Measurements from ENCODE around the gene DDX23.

DNA sequence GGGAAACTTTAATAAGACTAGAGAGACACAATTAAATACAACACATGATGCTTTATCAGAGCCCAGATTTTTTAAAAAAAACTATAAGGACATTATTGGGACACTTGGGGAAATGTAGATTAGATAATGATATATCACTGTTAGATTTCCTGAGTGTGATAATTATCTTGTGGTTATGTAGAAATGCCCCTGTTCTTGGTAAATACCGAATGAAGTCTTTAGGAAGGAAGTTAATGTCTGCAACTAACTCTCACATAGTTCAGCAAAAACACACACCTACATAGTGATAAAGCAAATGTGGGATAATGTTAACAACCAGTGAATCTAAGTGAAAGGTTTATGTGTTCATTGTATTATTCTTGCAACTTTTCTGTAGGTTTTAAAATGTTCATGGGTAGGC is 48.3 kb downstream of the DDX23 start:
- TF ChIP-seq EZH2 (IDR thresholded peaks at IDR 0.05; ENCODE audit: borderline replicate concordance, insufficient read depth, low read length, poor library complexity, severe bottlenecking) (no peak), SMC3 (conservative IDR thresholded peaks at IDR 0.05; ENCODE audit: poor library complexity) (no peak), RAD21 (conservative IDR thresholded peaks at IDR 0.05) (no peak)
- TF ChIP-seq, protein P1, sequence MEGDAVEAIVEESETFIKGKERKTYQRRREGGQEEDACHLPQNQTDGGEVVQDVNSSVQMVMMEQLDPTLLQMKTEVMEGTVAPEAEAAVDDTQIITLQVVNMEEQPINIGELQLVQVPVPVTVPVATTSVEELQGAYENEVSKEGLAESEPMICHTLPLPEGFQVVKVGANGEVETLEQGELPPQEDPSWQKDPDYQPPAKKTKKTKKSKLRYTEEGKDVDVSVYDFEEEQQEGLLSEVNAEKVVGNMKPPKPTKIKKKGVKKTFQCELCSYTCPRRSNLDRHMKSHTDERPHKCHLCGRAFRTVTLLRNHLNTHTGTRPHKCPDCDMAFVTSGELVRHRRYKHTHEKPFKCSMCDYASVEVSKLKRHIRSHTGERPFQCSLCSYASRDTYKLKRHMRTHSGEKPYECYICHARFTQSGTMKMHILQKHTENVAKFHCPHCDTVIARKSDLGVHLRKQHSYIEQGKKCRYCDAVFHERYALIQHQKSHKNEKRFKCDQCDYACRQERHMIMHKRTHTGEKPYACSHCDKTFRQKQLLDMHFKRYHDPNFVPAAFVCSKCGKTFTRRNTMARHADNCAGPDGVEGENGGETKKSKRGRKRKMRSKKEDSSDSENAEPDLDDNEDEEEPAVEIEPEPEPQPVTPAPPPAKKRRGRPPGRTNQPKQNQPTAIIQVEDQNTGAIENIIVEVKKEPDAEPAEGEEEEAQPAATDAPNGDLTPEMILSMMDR (IDR thresholded peaks at IDR 0.05; ENCODE audit: poor library complexity, severe bottlenecking) = no peak
